Measurements from ENCODE around the gene FAM124A. TPM values are rescaled to one million over a fixed set of nuclear protein-coding genes. Genes with fewer than 3 reads are reported as not detected.

FAM124A gene
- total RNA-seq, 1 donor from 2014 or later = 0.63 TPM

- TF ChIP-seq, protein P1, sequence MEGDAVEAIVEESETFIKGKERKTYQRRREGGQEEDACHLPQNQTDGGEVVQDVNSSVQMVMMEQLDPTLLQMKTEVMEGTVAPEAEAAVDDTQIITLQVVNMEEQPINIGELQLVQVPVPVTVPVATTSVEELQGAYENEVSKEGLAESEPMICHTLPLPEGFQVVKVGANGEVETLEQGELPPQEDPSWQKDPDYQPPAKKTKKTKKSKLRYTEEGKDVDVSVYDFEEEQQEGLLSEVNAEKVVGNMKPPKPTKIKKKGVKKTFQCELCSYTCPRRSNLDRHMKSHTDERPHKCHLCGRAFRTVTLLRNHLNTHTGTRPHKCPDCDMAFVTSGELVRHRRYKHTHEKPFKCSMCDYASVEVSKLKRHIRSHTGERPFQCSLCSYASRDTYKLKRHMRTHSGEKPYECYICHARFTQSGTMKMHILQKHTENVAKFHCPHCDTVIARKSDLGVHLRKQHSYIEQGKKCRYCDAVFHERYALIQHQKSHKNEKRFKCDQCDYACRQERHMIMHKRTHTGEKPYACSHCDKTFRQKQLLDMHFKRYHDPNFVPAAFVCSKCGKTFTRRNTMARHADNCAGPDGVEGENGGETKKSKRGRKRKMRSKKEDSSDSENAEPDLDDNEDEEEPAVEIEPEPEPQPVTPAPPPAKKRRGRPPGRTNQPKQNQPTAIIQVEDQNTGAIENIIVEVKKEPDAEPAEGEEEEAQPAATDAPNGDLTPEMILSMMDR (conservative IDR thresholded peaks at IDR 0.05; ENCODE audit: low read depth, low read length) = no peak
- no peak overlapping the region for H3K4me3 ChIP-seq (ENCODE audit: low read depth, low read length)
- no peak for DNase-seq (ENCODE audit: low read depth)
Observed at GRCh38 chr13:51255556-51255955, 33.4 kb downstream of the FAM124A start.

DNA sequence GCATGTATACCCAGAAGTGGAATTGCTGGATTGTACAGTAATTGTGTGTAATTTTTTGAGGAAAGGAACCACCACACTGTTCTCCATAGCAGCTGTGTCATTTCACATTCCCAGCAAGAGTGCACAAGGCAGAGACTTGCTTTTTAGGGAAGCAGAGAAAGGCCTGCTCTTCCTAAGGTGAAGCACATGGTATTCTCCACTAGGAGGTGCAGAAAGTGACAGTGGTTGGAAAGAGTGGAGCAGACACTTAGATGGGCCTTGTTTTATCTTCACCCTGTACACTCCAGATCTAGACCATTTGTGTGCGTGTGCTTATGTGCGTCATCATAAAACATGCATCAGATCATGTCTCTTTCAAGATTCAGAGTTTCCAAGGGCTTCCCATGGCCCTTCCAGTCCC lies 35.0 kb downstream of the FAM124A start:
- TF ChIP-seq, protein P1 (conservative IDR thresholded peaks at IDR 0.05; ENCODE audit: low read depth, low read length) = peak; percentile 25
- no peak overlapping the region for H3K4me3 ChIP-seq (ENCODE audit: low read depth, low read length)
- no peak for DNase-seq (ENCODE audit: low read depth)

- no peak for DNase-seq (ENCODE audit: low read depth)
- no peak overlapping the region for H3K4me3 ChIP-seq (ENCODE audit: low read depth, low read length)
- TF ChIP-seq, protein P1 (conservative IDR thresholded peaks at IDR 0.05; ENCODE audit: low read depth, low read length) = no peak
Observed at GRCh38 chr13:51258612-51259548, 36.7 kb downstream of the FAM124A start.

GRCh38 chr13:51260154-51260553 lies 38.0 kb downstream of the FAM124A start:
- DNase-seq (ENCODE audit: low read depth) = no peak
- H3K4me3 ChIP-seq (ENCODE audit: low read depth, low read length) = no peak overlapping the region

GRCh38 chr13:51261610-51262249 lies 39.5 kb downstream of the FAM124A start:
- H3K4me3 ChIP-seq (ENCODE audit: low read depth, low read length) = no peak overlapping the region
- TF ChIP-seq, protein P1 (conservative IDR thresholded peaks at IDR 0.05; ENCODE audit: low read depth, low read length) = no peak
- DNase-seq (ENCODE audit: low read depth) = no peak

More at GRCh38 chr13:51260154-51260553, 38.0 kb downstream of the FAM124A start:
- TF ChIP-seq, protein P1 (conservative IDR thresholded peaks at IDR 0.05; ENCODE audit: low read depth, low read length) = no peak

DNA sequence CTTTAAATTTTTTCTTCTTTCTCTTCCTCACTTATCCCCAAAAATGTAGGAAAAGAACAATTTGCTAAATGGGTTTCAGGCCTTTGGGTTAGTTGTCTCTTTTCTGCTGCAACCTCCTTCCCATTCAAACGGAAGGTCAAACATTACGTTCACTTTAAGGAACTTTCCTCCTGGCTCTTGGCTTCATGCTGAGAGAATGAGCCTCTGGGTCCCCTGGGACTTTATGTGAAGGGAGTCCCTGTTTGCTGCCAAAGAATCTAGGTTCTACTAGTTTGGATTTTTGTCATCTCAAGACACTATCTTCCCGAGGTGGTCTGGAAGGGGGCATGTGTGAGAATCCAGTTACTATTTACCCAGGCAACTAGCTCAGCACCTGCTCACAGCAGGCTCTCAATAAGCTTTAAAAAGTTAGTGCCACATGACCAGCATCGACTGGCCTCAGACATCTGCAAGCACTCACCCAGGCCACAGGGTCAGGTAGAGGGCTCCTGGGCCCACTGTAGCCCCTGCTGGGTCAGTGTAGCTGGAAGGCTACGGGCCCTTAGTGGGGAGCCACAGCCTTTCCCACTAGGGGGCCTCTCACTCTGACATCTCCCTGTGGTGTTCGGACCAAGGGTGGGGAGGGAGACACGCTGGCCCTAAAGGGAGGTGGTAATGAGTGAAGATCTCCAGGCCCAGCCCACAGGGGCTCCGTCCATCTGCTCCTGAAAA lies 40.5 kb downstream of the FAM124A start:
- H3K4me3 ChIP-seq (ENCODE audit: low read depth, low read length) = no peak overlapping the region
- TF ChIP-seq, protein P1 (conservative IDR thresholded peaks at IDR 0.05; ENCODE audit: low read depth, low read length) = peak; percentile 27

More for the DNA sequence above, 40.5 kb downstream of the FAM124A start:
- DNase-seq (ENCODE audit: low read depth) = no peak

All from epithelial cell of proximal tubule (primary cell).